T-cell (primary cell): ENCODE data around the gene SYCE1L. TPM values are rescaled to one million over a fixed set of nuclear protein-coding genes. Genes with fewer than 3 reads are reported as not detected.
"Not testable (repeated sequence)": the region's sequence is repeated elsewhere in the genome, so short reads cannot be mapped to it uniquely, and the experiment has no call there.

Source experiments
- ATAC-seq, 4 experiments: fragments of 200-7000 bp in 3 of 4; fragments of 150-1000 bp in 1 of 4; cut with Tn5 transposase; replicated peaks in 1 of 4; 1 replicate in 3 of 4; 2 replicates in 1 of 4; pipeline ENCODE4 v1.10.0; 2021; ENCODE audit warnings: moderate library complexity in 3 of 4, mild to moderate bottlenecking in 2 of 4, moderate number of reproducible peaks in 1 of 4
- CTCF ChIA-PET, 2 donors: fragments of 300-600 bp; sonication (Branson Sonifier 250); formaldehyde crosslinking; loops; one replicate each; lab custom pipeline; 2022; ENCODE audit warnings: antibody characterized with exemption in 2 of 2; lab: Charles Lee
- POLR2A ChIA-PET, 2 donors: fragments of 300-600 bp; sonication (Branson Sonifier 250); formaldehyde crosslinking; loops; one replicate each; lab custom pipeline; 2022; ENCODE audit warnings: antibody characterized with exemption in 2 of 2; lab: Charles Lee
- DNase-seq, 35 experiments: peaks; one replicate each; pipeline versions ENCODE4 v3.0.0 to v3.0.0-alpha.2; 2013 to 2023
- H3K27ac ChIP-seq: one replicate; pipeline ENCODE4 v1.5.1; 2013; ENCODE audit warnings: low read length
- H3K27me3 ChIP-seq, 2 experiments: replicated peaks in 1 of 2; 1 replicate in 1 of 2; 2 replicates in 1 of 2; pipeline versions ENCODE4 v1.6.1 to v1.7.0; 2013; ENCODE audit warnings: low read length in 1 of 2, mixed read lengths in 1 of 2; ENCODE audit not compliant: control insufficient read depth in 2 of 2, insufficient read depth in 2 of 2; ENCODE audit errors: extremely low read depth in 1 of 2
- H3K36me3 ChIP-seq, 2 donors: 1 replicate in 1 of 2; 2 replicates in 1 of 2; pipeline versions ENCODE4 v1.6.1 to v1.7.0; 2013; ENCODE audit warnings: low read length in 1 of 2; ENCODE audit not compliant: control insufficient read depth in 2 of 2, insufficient read depth in 1 of 2; ENCODE audit errors: extremely low read depth in 1 of 2
- H3K4me1 ChIP-seq, 2 experiments: 1 replicate in 1 of 2; 2 replicates in 1 of 2; pipeline versions ENCODE4 v1.6.1 to v1.7.0; 2013; ENCODE audit warnings: low read length in 2 of 2, mixed read lengths in 1 of 2; ENCODE audit not compliant: insufficient read depth in 2 of 2, control insufficient read depth in 1 of 2; ENCODE audit errors: extremely low read depth in 1 of 2
- H3K4me3 ChIP-seq, 2 donors: 1 replicate in 1 of 2; 2 replicates in 1 of 2; pipeline versions ENCODE4 v1.5.1 to v1.7.0; 2013; ENCODE audit warnings: mild to moderate bottlenecking in 2 of 2, low read length in 1 of 2, moderate library complexity in 1 of 2; ENCODE audit not compliant: control insufficient read depth in 1 of 2; ENCODE audit errors: extremely low read depth in 1 of 2
- H3K9me3 ChIP-seq: 2 replicates; pipeline ENCODE4 v1.7.0; 2013
- H3K27ac Mint-ChIP-seq, 2 donors: one replicate each; pipeline ENCODE4 v1.8.0; 2020 to 2021; ENCODE audit warnings: mild to moderate bottlenecking in 2 of 2, mixed read lengths in 2 of 2
- H3K27me3 Mint-ChIP-seq, 2 donors: one replicate each; pipeline ENCODE4 v1.8.0; 2021 to 2022; ENCODE audit warnings: mixed read lengths in 2 of 2
- H3K36me3 Mint-ChIP-seq: one replicate; pipeline ENCODE4 v1.8.0; 2021; ENCODE audit warnings: mixed read lengths
- H3K4me1 Mint-ChIP-seq, 3 donors: one replicate each; pipeline ENCODE4 v1.8.0; 2020 to 2022; ENCODE audit warnings: mixed read lengths in 3 of 3, mild to moderate bottlenecking in 1 of 3
- H3K4me3 Mint-ChIP-seq, 3 donors: one replicate each; pipeline ENCODE4 v1.8.0; 2020 to 2022; ENCODE audit warnings: mild to moderate bottlenecking in 3 of 3, mixed read lengths in 3 of 3, moderate library complexity in 3 of 3
- H3K9me3 Mint-ChIP-seq, 3 donors: one replicate each; pipeline ENCODE4 v1.8.0; 2020 to 2022; ENCODE audit warnings: mixed read lengths in 3 of 3
- WGBS: methylation state at CpG from one replicate; pipeline ENCODE4 v1.1.5; 2013; ENCODE audit warnings: missing lambda C conversion rate; ENCODE audit not compliant: insufficient coverage; 5-methylcytosine and 5-hydroxymethylcytosine counted together
- total RNA-seq, 35 experiments: library from RNA in 6 of 35; stranded (reverse) in 6 of 35; fragments of 120-200 nt in 1 of 35; gene quantifications; one replicate each; pipeline versions ENCODE4 v1.2.1 to v1.2.4 and lab custom pipeline; 2013 to 2026

The SYCE1L gene
- 10 to 100 TPM in 4 of 5 donors, 1 to 10 TPM in 1; 4.0 to 18.0 (median 16.7) TPM for total RNA-seq
- 6.3 TPM for total RNA-seq (2013)
- 0.24 to 4.3 (median 2.7) reads per million in 29 experiments for total RNA-seq (lab: John Stamatoyannopoulos, UW)

- H3K27me3 ChIP-seq, result no peaks in the 10 kb centered on the region
- Mint-ChIP-seq H3K27ac (no peak within 1 kb of the TSS), H3K9me3 (no peaks in the 10 kb centered on the region), H3K4me1 (peaks cover 9 to 20% (median 9%) of the 10 kb centered on the region in 3 donors), H3K4me3 (no peak within 1 kb of the TSS), H3K36me3 (peaks cover 36% of the 10 kb centered on the region), H3K27me3 (no peaks in the 10 kb centered on the region)
- WGBS, result 100% methylated on average over 9 of the region's 18 CpGs
- no peak for DNase-seq
- H3K36me3 ChIP-seq, result peaks cover 9 to 58% of the 10 kb centered on the region in 2 donors
- CTCF ChIA-PET, result no interaction called here
- no peak within 1 kb of the TSS for H3K4me3 ChIP-seq
- H3K9me3 ChIP-seq, result no peaks in the 10 kb centered on the region
- POLR2A ChIA-PET, result no interaction called here
- H3K27ac ChIP-seq, result no peak within 1 kb of the TSS
- no peak for ATAC-seq
- H3K4me1 ChIP-seq, result peaks cover 0 to 5% of the 10 kb centered on the region in 2 experiments
These were observed at the start of gene SYCE1L for GRCh38 chr16:77199211-77199610. Gene SYCE1L (plus strand): TSS chr16:77199408. CDS start chr16:77199452, 44 bp downstream.

GRCh38 chr16:77157346-77158058 is 41.7 kb upstream of the SYCE1L start:
- Histone ChIP-seq H3K4me1 (no peaks in the 10 kb centered on the region), H3K27ac (no peak overlapping the region), H3K9me3 (no peaks in the 10 kb centered on the region), H3K4me3 (no peak overlapping the region), H3K27me3 (peaks cover 0 to 15% of the 10 kb centered on the region in 2 experiments), H3K36me3 (no peaks in the 10 kb centered on the region)
- ATAC-seq (no peak), DNase-seq (no peak)
- ChIA-PET CTCF (no interaction called here), POLR2A (no interaction called here)
- Mint-ChIP-seq H3K9me3 (no peaks in the 10 kb centered on the region), H3K36me3 (no peaks in the 10 kb centered on the region), H3K27ac (no peak overlapping the region), H3K27me3 (peaks cover 38 to 47% of the 10 kb centered on the region in 2 donors), H3K4me3 (no peak overlapping the region), H3K4me1 (no peaks in the 10 kb centered on the region)
- 69% methylated on average over 2 of the region's 3 CpGs for WGBS

- Histone ChIP-seq H3K27me3 (peaks cover 0 to 15% of the 10 kb centered on the region in 2 experiments), H3K36me3 (no peaks in the 10 kb centered on the region), H3K4me1 (no peaks in the 10 kb centered on the region), H3K9me3 (no peaks in the 10 kb centered on the region), H3K27ac (no peak overlapping the region), H3K4me3 (no peak overlapping the region)
- no peak overlapping the region for H3K27ac Mint-ChIP-seq
- H3K9me3 Mint-ChIP-seq, result no peaks in the 10 kb centered on the region
- POLR2A ChIA-PET, result no interaction called here
- CTCF ChIA-PET, result no interaction called here
- DNase-seq, result no peak
- peaks cover 39 to 43% of the 10 kb centered on the region in 2 donors for H3K27me3 Mint-ChIP-seq
- no peaks in the 10 kb centered on the region for H3K4me1 Mint-ChIP-seq
- no peaks in the 10 kb centered on the region for H3K36me3 Mint-ChIP-seq
- ATAC-seq, result no peak
- H3K4me3 Mint-ChIP-seq, result no peak overlapping the region
- WGBS, result 95% methylated on average over 3 of the region's 6 CpGs
These were observed 40.9 kb upstream of the SYCE1L start for GRCh38 chr16:77158293-77158692.

- Mint-ChIP-seq H3K27me3 (peaks cover 28 to 32% of the 10 kb centered on the region in 2 donors), H3K4me3 (no peak overlapping the region), H3K36me3 (no peaks in the 10 kb centered on the region), H3K9me3 (no peaks in the 10 kb centered on the region), H3K4me1 (no peaks in the 10 kb centered on the region), H3K27ac (no peak overlapping the region)
- H3K27me3 ChIP-seq, result peaks cover 0 to 6% of the 10 kb centered on the region in 2 experiments
- WGBS, result no CpG with 5 or more reads among the region's 2 CpGs
- H3K9me3 ChIP-seq, result no peaks in the 10 kb centered on the region
- ChIA-PET POLR2A (no interaction called here), CTCF (interaction anchor here in 1 of 2 donors (0.7 kb wide), 1 partner anchor 98 kb away, joined by 4 read pairs; no protein-coding TSS in a partner anchor)
- no peaks in the 10 kb centered on the region for H3K36me3 ChIP-seq
- H3K27ac ChIP-seq, result no peak overlapping the region
- H3K4me1 ChIP-seq, result no peaks in the 10 kb centered on the region
- DNase-seq, result no peak
- no peak for ATAC-seq
- H3K4me3 ChIP-seq, result no peak overlapping the region
These were observed 34.2 kb upstream of the SYCE1L start for GRCh38 chr16:77165006-77165405.

- H3K4me1 Mint-ChIP-seq, H3K36me3 ChIP-seq, POLR2A ChIA-PET, CTCF ChIA-PET, H3K27ac ChIP-seq, H3K4me3 ChIP-seq, H3K4me1 ChIP-seq, H3K4me3 Mint-ChIP-seq, H3K27ac Mint-ChIP-seq, H3K36me3 Mint-ChIP-seq, H3K9me3 Mint-ChIP-seq, H3K27me3 ChIP-seq, ATAC-seq, DNase-seq, H3K9me3 ChIP-seq: not testable (repeated sequence)
- peaks cover 28 to 32% of the 10 kb centered on the region in 2 donors for H3K27me3 Mint-ChIP-seq
- WGBS, result 78% methylated on average over 4 of the region's 9 CpGs
These were observed 33.5 kb upstream of the SYCE1L start for GRCh38 chr16:77165536-77166236.

- WGBS, result no CpG with 5 or more reads among the region's 2 CpGs
- Mint-ChIP-seq H3K4me1 (no peaks in the 10 kb centered on the region), H3K27ac (no peak overlapping the region), H3K27me3 (peaks cover 31 to 35% of the 10 kb centered on the region in 2 donors), H3K9me3 (no peaks in the 10 kb centered on the region), H3K4me3 (no peak overlapping the region), H3K36me3 (no peaks in the 10 kb centered on the region)
- POLR2A ChIA-PET, result no interaction called here
- Histone ChIP-seq H3K4me1 (no peaks in the 10 kb centered on the region), H3K27me3 (peaks cover 0 to 7% of the 10 kb centered on the region in 2 experiments), H3K36me3 (no peaks in the 10 kb centered on the region), H3K27ac (no peak overlapping the region), H3K9me3 (no peaks in the 10 kb centered on the region), H3K4me3 (no peak overlapping the region)
- CTCF ChIA-PET, result no interaction called here
- no peak for DNase-seq
- no peak for ATAC-seq
These were observed 32.5 kb upstream of the SYCE1L start for GRCh38 chr16:77166726-77167125.
